ENCODE results near the gene TBC1D22A.

TBC1D22A gene

GRCh38 chr22:46752988-46753310 is 9.5 kb upstream of the TBC1D22A start:
- no peak for DNase-seq (ENCODE audit: low read depth in 2 of 2)

GRCh38 chr22:46753360-46753759 is 9.1 kb upstream of the TBC1D22A start:
- no peak for DNase-seq (ENCODE audit: low read depth in 2 of 2)

DNA sequence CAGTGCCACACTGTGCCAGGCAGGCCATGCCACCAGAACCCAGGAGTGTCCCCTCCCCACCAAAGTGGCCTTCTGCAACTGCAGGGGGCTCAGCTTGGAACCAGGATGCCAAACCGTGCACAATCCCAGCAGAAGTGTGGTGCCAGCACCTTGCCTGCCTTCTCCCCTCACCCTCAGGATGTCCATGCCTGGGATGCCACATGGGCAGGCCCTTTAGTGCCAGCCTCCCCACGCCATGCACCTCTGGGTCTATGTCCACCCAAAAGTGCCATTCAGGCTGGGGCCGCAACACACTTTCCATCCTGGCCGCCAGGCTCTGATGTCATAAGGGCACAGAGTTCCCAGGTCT is 8.7 kb upstream of the TBC1D22A start:
- DNase-seq (ENCODE audit: low read depth in 2 of 2) = no peak

DNA sequence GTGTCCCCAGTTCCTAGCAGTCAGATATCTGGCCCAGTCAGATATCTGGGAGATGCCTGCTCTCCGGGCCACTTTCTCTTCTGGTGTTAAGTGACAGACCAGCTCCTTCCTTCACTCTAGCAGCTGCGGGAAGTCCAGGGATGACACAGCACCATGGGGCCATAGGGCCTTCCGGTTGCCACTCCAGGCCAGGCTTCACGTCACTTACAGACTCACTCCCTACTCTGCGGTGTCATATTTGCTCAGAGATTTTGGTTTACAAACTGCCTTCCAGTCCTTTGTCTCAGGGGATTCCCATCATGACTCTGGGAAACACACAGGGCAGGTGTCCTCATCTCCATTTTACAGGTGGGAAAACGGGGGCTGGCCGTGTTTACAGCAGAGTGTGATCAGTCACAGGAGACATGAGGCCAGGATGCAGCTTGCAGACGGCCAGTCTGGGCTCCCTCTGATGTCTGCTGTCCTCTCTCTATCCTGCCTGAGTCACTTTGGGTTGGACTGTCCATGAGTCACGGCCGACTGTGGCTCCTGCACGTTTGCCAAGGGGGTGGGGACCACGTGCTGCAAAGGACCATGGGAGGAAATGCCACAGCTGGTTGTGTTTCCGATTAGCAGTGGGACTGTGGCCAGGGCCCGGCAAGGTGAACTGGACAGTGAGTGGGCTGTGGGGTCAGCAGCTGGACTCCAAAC is 8.2 kb upstream of the TBC1D22A start:
- no peak for DNase-seq (ENCODE audit: low read depth in 2 of 2)

- no peak for DNase-seq (ENCODE audit: low read depth in 2 of 2)
Observed at GRCh38 chr22:46754826-46755225, 7.6 kb upstream of the TBC1D22A start.

DNA sequence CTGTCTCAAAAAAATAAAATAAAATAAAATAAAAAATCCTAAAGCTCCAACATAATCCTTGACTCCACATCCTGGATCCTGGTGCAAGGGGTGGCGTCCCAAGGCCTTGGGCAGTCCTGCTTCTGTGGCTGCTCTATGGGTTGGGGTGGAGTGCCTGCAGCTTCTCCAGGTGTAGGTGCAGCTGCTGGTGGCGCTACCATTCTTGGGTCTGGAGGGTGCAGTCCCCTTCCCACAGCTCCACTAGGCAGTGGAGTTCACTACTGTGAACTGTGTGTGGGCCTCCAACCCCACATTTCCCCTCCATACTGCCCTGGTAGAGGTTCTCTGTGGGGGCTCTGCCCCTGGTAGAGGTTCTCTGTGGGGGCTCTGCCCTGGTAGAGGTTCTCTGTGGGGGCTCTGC is 6.9 kb upstream of the TBC1D22A start:
- no peak for DNase-seq (ENCODE audit: low read depth in 2 of 2)

GRCh38 chr22:46756097-46756496 is 6.4 kb upstream of the TBC1D22A start:
- DNase-seq (ENCODE audit: low read depth in 2 of 2) = no peak

GRCh38 chr22:46757104-46757503 is 5.3 kb upstream of the TBC1D22A start:
- no peak for DNase-seq (ENCODE audit: low read depth in 2 of 2)

DNA sequence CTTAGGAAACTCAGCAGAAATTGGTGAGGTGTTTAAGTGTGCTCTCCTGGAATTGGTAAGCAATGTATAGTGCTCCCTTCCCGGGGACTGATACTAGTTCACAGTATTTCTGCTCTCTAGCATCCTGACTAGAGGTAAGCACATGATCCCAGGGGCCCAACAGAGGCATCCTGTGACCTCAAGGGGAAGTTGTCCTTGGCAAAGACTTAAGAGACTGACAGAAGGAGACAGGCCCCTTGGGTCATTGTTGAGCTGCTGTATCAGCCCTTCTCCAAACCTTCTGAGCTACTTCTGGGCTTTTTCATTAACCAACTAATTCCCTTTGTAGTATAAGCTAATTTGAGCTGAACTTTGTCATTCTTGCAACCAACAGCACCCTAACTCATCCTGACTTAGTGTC is 4.3 kb upstream of the TBC1D22A start:
- DNase-seq (ENCODE audit: low read depth in 2 of 2) = no peak

- DNase-seq (ENCODE audit: low read depth in 2 of 2) = no peak
Observed at GRCh38 chr22:46758867-46759290, 3.6 kb upstream of the TBC1D22A start.

DNA sequence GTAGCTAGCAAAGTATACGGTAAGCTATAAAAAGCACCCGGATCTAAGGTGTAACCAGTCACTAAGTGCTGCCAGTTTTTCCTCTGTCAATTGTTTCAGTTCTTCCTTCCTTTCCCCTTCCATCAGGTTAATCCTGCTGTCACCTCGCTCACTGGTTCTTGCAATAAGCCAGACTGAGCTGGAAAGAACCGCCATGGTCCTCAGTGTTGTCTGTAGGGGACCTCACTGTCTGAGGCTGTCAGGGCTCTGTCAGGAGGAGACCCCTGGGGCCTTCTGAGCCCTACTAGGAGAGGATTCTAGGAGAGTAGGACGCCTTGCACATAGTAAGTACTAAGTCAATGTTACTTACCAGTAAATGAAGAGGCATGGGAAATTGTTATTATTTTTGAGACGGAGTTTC is 1.4 kb upstream of the TBC1D22A start:
- no peak for DNase-seq (ENCODE audit: low read depth in 2 of 2)

DNA sequence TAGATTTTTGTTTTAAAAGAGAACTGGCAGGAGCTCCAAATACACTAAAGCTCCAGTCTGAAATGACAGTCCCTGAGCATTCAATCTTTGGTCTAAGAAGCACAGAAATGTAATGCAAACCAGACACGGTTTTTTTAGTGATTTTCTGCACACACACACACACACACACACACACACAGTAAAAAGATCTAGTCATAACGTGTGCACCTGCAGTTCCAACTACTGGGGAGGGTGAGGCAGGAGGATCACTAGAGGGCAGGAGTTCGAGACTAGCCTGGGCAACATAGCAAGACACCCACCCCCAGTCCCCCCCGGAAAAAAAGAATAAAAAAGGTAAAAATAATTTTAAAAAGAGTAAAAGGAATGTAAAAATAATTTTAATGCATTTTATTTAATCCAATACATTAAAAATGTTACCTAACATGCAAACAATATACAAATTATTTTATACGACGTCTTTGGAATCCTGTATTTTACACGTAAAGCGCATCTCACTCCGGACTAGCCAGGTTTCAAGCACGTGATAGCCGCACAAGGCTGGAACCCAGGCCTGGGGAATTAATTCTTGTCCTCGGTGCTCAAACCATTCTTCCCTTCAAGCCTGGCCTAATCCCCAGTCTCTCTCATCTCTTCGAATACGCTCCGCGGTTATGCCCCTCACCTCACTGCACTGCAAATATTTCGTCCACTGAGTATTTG is 762 bp upstream of the TBC1D22A start:
- DNase-seq (ENCODE audit: low read depth in 2 of 2) = no peak

GRCh38 chr22:46763051-46763705 is 728 bp downstream of the TBC1D22A start:
- no peak for DNase-seq (ENCODE audit: low read depth in 2 of 2)

GRCh38 chr22:46764140-46764680 is 1.8 kb downstream of the TBC1D22A start:
- no peak for DNase-seq (ENCODE audit: low read depth in 2 of 2)

DNA sequence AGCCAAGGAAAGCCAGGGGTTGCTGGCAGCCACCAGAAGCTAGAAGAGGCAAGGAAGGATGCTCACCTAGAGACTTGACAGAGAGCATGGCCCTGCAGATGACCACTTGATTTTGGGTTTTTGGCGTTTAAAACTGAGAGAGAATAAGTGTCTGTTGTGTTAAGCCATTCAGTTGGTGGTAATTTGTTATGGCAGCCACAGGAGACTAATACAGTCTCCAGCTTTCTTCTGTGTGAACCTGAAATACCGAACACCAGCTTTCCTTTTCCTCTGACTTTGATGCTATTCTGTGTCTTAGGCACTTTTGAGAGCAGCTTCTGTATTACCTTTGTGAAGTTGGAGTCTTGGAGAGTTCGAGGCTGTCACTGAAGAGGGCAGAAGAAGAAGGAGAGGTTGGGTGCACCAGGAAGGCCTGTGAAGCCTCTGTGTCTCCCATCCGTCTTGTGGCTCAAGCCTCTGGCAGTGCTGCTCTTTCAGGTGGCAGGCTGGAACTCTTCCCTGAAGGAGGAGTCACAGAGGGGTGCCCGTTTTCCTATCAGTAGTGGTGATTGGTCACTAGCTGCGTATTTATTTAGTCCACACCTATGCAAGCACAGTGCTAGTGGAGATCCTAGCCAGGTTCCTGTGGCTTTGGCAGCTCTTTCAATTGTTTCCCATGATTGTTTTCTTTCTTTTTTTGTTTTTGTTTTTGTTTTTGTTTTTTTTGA is 2.5 kb downstream of the TBC1D22A start:
- no peak for DNase-seq (ENCODE audit: low read depth in 2 of 2)

DNA sequence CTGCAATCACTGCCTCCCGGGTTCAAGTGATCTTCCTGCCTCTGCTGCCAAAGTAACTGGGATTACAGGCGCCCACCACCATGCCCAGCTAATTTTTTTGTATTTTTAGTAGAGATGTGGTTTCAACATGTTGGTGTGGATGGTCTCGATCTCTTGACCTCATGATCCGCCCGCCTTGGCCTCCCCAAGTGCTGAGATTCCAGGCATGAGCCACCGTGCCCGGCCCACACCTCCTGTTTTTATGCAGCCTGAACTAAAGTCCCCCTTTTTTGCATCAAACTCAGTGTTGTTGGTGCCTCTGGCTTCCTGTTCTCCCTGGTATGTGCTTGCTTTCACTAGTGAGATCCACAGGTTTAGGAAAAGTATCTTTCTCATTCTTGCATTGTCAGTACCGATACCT is 4.2 kb downstream of the TBC1D22A start:
- no peak for DNase-seq (ENCODE audit: low read depth in 2 of 2)

DNA sequence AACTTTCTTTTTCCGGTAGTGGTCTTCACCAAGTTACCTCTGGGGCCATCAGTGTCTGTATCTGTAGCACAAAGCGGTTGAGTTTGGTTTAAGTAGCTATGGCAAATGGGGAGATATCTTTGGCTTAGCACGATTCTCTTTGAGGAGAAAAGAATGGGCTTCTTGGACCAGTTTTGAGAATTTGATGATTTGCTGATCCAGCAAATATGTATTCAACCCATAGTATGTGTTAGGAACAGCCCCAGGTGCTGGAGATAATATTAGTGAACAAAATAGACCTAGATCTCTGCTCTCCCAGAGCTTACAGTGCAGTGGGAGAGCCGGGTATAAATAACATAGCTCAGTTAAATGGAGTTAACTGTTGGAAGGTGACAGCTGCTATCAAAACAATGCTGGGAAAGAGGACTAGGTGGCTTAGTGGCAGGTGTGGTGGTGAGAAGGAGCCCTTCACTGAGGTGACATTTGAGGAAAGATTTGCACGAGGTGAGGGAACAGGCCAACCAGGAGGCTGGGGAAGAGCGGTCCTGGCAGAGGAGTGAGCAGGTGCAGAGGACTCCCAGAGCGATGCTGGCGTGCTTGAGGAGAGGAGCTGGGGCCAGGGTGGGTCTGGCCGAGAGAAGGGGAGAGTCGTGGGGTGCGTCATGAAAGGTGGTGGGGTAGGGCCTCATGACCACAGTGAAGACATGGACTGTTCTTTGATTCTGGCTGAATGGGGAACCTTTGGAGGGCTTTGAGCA is 5.0 kb downstream of the TBC1D22A start:
- no peak for DNase-seq (ENCODE audit: low read depth in 2 of 2)

GRCh38 chr22:46769191-46769675 is 6.8 kb downstream of the TBC1D22A start:
- no peak for DNase-seq (ENCODE audit: low read depth in 2 of 2)

GRCh38 chr22:46769706-46770105 is 7.3 kb downstream of the TBC1D22A start:
- no peak for DNase-seq (ENCODE audit: low read depth in 2 of 2)

- DNase-seq (ENCODE audit: low read depth in 2 of 2) = no peak
Observed at GRCh38 chr22:46770151-46770641, 7.7 kb downstream of the TBC1D22A start.

- DNase-seq (ENCODE audit: low read depth in 2 of 2) = no peak
Observed at GRCh38 chr22:46770726-46771125, 8.3 kb downstream of the TBC1D22A start.

All from stimulated activated CD8-positive, alpha-beta memory T cell treated with anti-CD3 and anti-CD28 coated beads, Interleukin-15, amount 100 ng/mL, for 48 hours (primary cell).